Measurements from ENCODE around the gene TBX4.

The TBX4 gene

GRCh38 chr17:61412860-61413660 lies 39.2 kb upstream of the TBX4 start:
- DNase-seq (ENCODE audit: low read depth in 3 of 3), result no peak

DNA sequence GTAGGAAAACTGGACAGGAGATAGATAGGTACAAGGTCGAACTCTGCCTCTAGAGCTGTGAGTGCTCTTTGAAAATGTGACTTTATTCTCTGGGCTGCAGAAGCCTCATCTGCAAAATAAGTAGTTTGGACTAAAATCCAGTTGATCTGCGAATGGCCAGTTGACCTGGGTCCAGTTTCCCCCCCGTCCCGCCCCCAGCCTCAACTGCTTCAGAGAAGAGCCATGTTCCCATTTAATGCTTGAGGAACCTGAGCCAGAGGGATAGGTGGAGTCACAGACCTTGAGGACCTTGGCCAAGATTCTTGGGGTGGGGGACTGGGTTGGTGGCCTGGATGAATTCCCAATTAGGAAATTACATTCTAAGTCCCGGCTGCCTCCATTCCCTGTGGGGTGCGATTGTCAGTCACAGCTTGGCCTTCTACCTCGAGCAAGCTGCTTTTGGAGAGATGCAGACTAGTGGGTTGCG lies 38.5 kb upstream of the TBX4 start:
- no peak for DNase-seq (ENCODE audit: low read depth in 3 of 3)

DNA sequence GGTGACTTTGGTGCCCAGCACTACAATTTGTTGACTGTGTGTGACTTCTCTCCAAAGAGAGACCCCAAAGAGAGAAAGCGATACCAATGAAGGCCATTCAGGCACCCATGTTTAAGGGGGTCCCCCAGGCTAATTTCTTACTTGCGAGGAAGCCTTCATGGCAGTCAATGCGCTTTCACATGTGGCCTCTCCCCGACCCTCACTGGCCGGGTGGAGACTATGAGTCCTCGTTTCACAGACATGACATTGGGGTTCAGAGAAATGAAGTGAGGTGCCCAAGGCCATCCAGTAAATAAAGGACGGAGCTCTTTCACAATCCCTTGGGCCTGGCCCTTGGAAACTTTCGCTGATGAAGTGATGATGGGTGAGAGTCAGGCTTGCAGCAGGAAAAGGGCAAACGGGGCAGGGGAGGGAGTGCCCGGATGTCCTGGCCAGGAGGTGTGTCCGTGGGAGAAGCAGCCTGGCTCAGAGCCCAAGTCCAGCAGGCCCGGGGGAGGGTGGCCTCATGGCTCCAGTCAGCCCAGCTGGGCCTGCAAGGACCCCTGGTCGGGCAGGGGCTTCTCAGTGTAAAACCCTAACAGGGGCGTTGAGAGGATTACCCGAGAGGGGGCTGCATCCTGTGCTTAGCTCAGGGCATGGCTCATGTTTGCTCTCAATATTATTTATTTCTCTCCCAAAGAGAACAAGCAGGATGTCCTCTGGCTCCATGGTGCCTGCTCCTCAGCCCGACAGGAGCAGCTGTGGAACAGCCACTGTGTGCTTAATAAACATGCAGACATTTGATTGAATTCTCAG lies 37.9 kb upstream of the TBX4 start:
- DNase-seq (ENCODE audit: low read depth in 3 of 3), result no peak

- DNase-seq (ENCODE audit: low read depth in 3 of 3), result no peak
Measured at GRCh38 chr17:61414936-61415251, 37.3 kb upstream of the TBX4 start.

DNA sequence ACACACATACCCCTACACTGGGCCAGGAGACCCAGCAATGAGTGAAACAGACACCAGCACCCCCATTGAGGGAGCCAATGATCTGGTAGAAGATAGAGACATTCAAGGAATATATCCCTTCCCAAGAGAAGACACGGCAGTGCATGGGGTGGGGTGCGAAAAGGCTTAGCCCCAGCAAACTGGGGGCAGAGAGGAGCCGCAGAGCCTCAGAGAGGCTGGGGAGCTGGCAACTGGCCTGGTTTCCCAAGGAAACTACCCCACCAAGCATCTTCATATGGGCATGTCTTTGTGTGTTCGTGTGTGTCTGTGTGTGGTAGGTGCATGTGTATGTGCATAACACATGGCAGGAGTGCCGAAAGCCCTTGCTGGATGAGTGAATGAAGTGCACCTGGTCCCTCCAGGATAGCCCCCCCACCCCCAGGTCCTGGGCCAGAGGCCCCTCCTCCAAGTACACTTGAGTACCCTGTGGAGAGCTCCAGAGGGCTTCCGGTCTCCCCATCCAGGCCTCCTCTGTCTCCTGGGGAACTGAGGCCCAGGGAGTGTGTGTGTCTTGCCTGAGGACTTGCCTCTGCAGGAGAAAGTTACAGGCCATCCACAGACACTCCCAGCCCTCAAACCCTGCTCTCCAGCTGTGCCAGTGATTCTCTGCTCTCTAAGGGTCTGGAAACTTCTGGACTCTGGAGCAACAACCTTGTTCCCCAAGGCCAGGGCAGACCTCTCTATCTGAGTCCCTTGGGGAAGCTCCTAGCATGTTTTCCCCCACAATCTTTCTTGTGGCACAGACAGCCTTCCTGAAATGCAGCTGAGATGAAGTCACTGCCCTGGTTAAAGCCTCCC lies 36.6 kb upstream of the TBX4 start:
- DNase-seq (ENCODE audit: low read depth in 3 of 3), result no peak

DNA sequence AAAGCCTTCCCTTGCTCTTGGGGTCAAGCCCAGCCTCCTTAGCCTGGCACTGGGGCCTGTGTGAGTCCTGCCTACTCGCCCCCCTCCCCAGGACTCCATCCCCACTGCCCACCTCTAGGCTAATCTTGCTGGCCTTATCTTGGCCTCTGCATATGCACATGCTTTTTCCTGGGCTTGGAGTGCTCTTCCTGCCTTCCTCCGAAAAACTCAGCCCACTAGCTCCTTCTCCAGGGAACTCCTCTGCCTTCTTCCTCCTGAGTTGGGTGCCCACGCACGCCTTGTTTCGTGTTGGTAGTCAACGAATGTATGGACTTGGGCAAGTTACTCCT lies 36.0 kb upstream of the TBX4 start:
- DNase-seq (ENCODE audit: low read depth in 3 of 3), result no peak

- no peak for DNase-seq (ENCODE audit: low read depth in 3 of 3)
Measured at GRCh38 chr17:61416540-61417363, 35.5 kb upstream of the TBX4 start.

GRCh38 chr17:61418449-61418848 lies 33.8 kb upstream of the TBX4 start:
- DNase-seq (ENCODE audit: low read depth in 3 of 3), result no peak

DNA sequence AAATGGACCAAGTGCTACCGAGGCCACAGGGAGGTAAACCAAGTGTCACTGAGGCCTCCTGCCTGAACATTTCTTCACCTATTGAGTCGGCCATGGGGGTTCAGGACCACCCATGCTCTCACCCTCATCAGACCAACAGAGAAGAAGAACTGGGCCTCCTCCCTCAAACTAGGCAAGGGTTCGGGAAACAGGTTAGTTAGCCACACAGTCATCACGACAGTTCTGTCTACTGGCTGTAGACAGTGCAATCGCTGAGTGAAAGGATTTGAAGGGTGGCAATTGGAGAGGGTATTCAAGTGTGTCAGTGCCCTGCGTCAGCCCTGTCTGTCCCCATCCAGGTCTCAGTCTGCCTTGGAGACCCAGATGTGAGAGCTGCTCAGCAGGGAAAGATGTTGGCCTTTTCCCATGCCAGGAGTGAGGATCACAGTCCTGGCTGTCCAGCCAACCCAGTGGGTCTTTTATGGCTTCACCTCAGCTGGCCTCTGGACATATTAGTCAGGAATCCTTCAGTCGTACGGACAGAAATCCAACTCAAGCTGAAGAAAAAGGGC lies 32.7 kb upstream of the TBX4 start:
- no peak for DNase-seq (ENCODE audit: low read depth in 3 of 3)

- no peak for DNase-seq (ENCODE audit: low read depth in 3 of 3)
Measured at GRCh38 chr17:61420052-61420451, 32.2 kb upstream of the TBX4 start.

DNA sequence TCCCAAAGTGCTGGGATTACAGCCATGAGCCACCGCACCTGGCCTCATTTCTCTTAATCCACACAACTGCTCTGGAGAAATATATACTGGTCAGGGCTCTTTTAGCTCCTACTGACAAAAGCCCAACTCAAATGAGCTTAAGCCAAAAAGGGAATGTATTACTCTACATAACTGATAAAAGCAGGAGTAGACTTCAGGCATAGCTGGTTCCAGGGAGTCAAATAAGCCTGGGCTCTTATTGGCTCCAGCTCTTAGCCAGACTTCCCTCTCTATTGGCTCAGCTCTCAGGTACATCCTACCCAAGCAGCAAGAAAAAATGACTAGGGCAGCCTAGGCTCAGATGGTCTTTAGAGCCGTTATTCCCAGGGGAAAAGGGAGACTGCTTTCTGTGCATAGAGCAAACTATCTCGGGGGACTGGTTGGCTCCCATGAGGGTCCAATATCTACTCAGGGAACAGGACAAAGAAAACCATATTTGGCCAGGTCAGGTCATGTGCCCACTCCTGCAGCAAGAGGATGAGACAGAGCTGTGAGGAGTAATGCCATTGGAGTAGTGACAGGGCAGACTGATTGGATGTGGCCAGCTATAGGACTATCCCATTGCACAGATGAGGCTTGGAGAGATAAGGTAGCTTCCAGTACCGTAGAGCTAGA lies 31.4 kb upstream of the TBX4 start:
- no peak for DNase-seq (ENCODE audit: low read depth in 3 of 3)

- DNase-seq (ENCODE audit: low read depth in 3 of 3), result no peak
Measured at GRCh38 chr17:61421460-61421859, 30.8 kb upstream of the TBX4 start.

DNA sequence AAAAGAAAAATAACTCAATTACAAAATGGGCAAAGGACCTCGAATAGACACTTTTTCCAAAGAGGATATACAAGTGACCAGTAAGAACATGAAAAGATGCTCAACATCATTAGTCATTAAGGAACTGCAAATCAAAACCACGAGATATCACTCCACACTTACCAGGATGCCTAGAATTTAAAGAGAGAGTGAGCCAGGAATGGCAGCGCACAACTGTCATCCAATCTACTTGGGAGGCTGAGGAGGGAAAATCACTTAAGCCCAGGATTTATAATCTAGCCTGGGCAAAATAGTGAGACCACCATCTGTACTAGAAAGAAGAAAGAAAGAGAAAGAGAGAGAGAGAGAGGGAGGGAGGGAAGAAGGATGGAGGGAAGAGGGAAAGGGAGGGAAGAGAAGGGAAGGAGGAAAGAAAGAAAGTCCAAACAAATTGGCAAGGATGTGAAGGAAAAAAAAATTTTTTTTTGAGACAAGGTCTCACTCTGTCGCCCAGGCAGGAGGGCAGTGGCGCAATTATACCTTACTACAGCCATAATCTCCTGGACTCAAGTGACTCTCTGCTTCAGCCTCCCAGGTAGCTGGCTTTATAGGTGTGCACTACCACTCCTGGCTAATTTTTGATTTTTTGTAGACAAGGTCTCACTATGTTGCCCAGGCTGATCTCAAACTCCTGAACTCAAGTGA lies 30.0 kb upstream of the TBX4 start:
- no peak for DNase-seq (ENCODE audit: low read depth in 3 of 3)

DNA sequence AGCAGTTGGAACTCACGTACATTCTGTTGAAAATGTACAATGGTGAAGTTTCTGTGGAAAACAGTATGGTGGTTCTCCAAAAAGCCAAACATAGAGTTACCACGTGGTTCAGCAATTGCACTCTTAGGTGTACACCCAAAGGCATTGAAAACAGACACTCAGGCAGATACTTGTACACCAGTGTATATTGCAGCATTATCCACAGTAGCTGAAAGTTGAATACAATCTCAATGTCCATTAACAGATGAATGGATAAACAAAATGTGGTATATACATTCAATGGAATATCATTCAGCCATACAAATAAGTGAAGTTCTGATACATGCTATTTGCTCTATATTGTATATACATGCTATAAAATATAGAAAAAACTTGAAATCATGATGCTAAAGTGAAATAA lies 29.4 kb upstream of the TBX4 start:
- DNase-seq (ENCODE audit: low read depth in 3 of 3), result no peak

GRCh38 chr17:61423967-61424649 lies 28.1 kb upstream of the TBX4 start:
- DNase-seq (ENCODE audit: low read depth in 3 of 3), result no peak

DNA sequence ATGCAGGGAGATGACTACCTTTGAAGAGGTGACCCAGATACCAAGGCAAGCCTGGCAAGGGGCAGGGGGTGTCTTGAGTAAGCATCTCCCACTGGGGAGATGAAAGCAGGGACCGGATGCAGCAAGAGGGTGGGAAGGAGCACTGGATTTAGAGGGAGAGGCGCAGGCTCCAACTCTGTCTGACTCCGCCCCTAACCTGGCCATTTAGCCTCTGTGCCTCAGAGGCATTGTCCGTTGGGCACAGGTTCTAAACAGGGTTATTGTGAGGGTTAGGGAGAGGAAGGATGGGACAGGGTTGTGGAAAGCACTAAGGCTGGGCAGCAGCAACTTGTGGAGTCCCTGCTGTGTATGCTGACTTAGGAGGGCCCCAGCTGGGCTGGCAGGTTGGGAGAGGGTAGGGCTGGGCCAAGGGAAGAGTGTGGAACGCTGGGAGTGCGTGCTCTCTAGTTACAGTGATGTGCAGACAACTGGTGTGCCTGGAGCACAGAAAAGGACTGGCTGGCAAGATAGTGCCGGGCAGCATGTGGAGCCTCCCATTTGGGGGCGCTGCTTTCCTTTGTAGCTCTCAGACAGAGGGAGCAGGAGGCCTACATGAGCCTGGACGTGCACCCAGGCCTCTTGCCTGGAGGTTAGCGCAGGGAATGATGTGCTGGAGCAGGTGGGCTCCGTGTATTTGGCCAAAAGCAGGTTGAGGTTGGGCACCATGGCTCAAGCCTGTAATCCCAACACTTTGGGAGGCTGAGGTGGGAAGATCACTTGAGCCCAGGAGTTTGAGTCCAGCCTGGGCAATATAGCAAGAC lies 26.3 kb upstream of the TBX4 start:
- DNase-seq (ENCODE audit: low read depth in 3 of 3), result no peak

DNA sequence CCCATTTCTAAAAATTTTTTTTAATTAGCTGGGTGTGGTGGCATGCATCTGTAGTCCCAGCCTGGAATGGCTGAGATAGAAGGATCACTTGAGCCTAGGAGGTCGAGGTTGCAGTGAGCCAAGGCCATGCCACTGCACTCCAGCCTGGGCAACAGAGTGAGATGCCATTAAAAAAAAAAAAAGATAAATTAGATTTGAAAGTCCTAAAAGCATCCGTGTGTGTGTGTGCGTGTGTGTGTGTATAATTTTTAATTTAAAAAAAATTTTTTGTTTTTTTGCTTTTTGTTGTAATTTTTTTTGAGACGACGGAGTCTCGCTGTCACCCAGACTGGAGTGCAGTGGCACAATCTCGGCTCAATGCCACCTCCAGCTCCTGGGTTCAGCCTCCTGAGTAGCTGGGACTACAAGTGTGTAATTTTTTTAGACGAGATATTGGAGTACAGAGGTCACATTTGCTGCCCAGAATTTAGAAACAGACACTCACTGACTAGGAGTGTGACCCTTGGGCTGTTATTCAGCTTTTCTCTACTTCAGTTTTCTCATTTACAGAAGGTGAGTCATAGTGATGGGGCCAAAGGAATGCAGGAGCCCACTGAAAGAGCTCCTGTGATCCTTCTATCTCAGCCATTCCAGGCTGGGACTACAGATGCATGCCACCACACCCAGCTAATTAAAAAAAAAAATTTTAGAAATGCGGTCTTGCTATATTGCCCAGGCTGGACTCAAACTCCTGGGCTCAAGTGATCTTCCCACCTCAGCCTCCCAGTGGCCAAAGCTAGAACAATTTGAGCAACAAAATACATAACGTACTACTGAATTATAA lies 25.5 kb upstream of the TBX4 start:
- DNase-seq (ENCODE audit: low read depth in 3 of 3), result no peak

DNA sequence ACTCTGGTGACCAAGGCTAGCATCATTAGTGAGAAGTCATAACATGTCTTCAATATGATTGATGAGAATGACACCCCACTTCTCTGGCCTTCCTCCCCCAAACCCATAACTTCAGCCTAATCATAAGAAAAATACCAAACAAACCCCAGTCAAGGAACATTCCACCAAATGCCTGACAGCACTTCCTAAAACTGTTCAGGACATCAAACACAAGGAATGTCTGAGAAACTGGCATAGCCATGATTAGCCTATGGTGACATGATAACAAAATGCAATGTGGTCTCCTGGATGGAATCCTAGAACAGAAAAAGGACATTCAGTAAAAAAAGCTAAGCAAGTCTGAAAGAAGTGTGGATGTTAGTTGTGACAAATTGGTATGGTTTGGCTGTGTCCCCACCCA lies 24.7 kb upstream of the TBX4 start:
- DNase-seq (ENCODE audit: low read depth in 3 of 3), result no peak

Measured in stimulated activated CD4-positive, alpha-beta T cell treated with anti-CD3 and anti-CD28 coated beads, TNF-alpha, amount 100 ng/mL, for 4 hours (primary cell).